ENCODE data around the gene ARHGEF11. TPM values are rescaled to one million over a fixed set of nuclear protein-coding genes. Genes with fewer than 3 reads are reported as not detected.

ARHGEF11 gene
- total and polyA plus RNA-seq, 2 of the 4 experiments (the other 2 are of a cell fraction), result 16.8 to 17.2 TPM

GRCh38 chr1:157032303-157032702, 13.2 kb downstream of the ARHGEF11 start:
- H3K4me1 ChIP-seq (ENCODE audit: control insufficient read depth, insufficient read depth, low read length), result no peaks in the 10 kb centered on the region
- no peak for TF ChIP-seq CEBPB (IDR thresholded peaks at IDR 0.05; ENCODE audit: low read depth, low read length)
- TF ChIP-seq POLR2A (IDR thresholded peaks at IDR 0.05; ENCODE audit: low read depth, low read length), result no peak
- no peak for TF ChIP-seq RFX5 (IDR thresholded peaks at IDR 0.05; ENCODE audit: low read depth, low read length)
- TF ChIP-seq CTCF (conservative IDR thresholded peaks at IDR 0.05; ENCODE audit: low read depth, low read length), result no peak
- no peak for TF ChIP-seq FOS (IDR thresholded peaks at IDR 0.05; ENCODE audit: low read depth, low read length)
- TF ChIP-seq MAFK (IDR thresholded peaks at IDR 0.05; ENCODE audit: low read depth, low read length), result no peak
- TF ChIP-seq SMC3 (IDR thresholded peaks at IDR 0.05; ENCODE audit: low read depth, low read length), result no peak
- no peak for TF ChIP-seq USF2 (IDR thresholded peaks at IDR 0.05; ENCODE audit: low read depth, low read length)
- TF ChIP-seq MAZ (IDR thresholded peaks at IDR 0.05; ENCODE audit: borderline replicate concordance, low read depth, low read length), result no peak
- no peak for TF ChIP-seq BHLHE40 (IDR thresholded peaks at IDR 0.05; ENCODE audit: low read depth, low read length)
- no peak for TF ChIP-seq NFE2L2 (IDR thresholded peaks at IDR 0.05; ENCODE audit: low read depth, low read length)
- no peak for TF ChIP-seq RAD21 (IDR thresholded peaks at IDR 0.05; ENCODE audit: low read length)
- no peak for TF ChIP-seq CHD1 (IDR thresholded peaks at IDR 0.05; ENCODE audit: low read depth, low read length)
- no peak for TF ChIP-seq MXI1 (IDR thresholded peaks at IDR 0.05; ENCODE audit: borderline replicate concordance, low read depth, low read length)
- no peak for TF ChIP-seq ELK1 (IDR thresholded peaks at IDR 0.05; ENCODE audit: borderline replicate concordance, low read depth, low read length)
- no peak for TF ChIP-seq RCOR1 (IDR thresholded peaks at IDR 0.05; ENCODE audit: insufficient replicate concordance, low read length)
- no peak overlapping the region for H2AK9ac ChIP-seq (replicated peaks; ENCODE audit: low read depth, low read length, poor library complexity)
- H2BK20ac ChIP-seq (ENCODE audit: low read depth, low read length), result no peak overlapping the region
- DNase-seq, result no peak
- no peak overlapping the region for H2BK15ac ChIP-seq (ENCODE audit: low read depth, low read length)
- H3K79me1 ChIP-seq (ENCODE audit: low read depth in 1 of 2, low read length in 2 of 2), result peaks cover 16 to 65% of the 10 kb centered on the region in 2 experiments; a peak in 3 of 4 replicates
- no peak overlapping the region for H3K4ac ChIP-seq (ENCODE audit: low read depth, low read length)
- intact Hi-C loops (cut with micrococcal nuclease) (no loop called here), dilution Hi-C loops (cut with HindIII; ENCODE audit: low sequenced_read_pairs, unreplicated experiment) (no loop called here), in situ Hi-C loops (cut with MboI; ENCODE audit: low sequenced_read_pairs) (no loop called here)
- no peaks in the 10 kb centered on the region for H3K27me3 ChIP-seq (ENCODE audit: control insufficient read depth, insufficient read depth, low read length)
- no peak overlapping the region for H3K4me3 ChIP-seq (ENCODE audit: insufficient read depth, low read depth, low read length)
- no peak overlapping the region for H2BK120ac ChIP-seq (ENCODE audit: low read depth, low read length)
- BruUV-seq (replicated peaks), result no TSS peak
- H2AFZ ChIP-seq (replicated peaks; ENCODE audit: low read length, poor library complexity), result no peak overlapping the region
- no peaks in the 10 kb centered on the region for H3K9me3 ChIP-seq (ENCODE audit: control insufficient read depth, insufficient read depth, low read length)
- H4K20me1 ChIP-seq (ENCODE audit: insufficient read depth, low read length), result peaks cover 51% of the 10 kb centered on the region
- no peak overlapping the region for H3K9ac ChIP-seq (ENCODE audit: low read depth, low read length)
- no peaks in the 10 kb centered on the region for H3K36me3 ChIP-seq (ENCODE audit: control insufficient read depth, insufficient read depth, low read length)
- no peak overlapping the region for H4K8ac ChIP-seq (ENCODE audit: low read depth in 2 of 2, low read length in 2 of 2)
- no peak overlapping the region for H3K18ac ChIP-seq (ENCODE audit: low read depth, low read length)
- H4K91ac ChIP-seq (ENCODE audit: insufficient read depth, low read depth, low read length), result no peak overlapping the region
- WGBS, 2 experiments (ENCODE audit: extremely low coverage in 2 of 2, insufficient read length in 1 of 2), result 100% methylated on average over 1 of the region's 3 CpGs; no CpG with 5 or more reads in 1 of the 2 experiments
- peaks cover 12% of the 10 kb centered on the region; the same call in 1 of the 2 replicates for H3K9me1 ChIP-seq (ENCODE audit: insufficient read depth, low read length)
- no peak overlapping the region for H2BK5ac ChIP-seq (ENCODE audit: low read depth, low read length, poor library complexity, severe bottlenecking)
- no peak overlapping the region for H3K23ac ChIP-seq (ENCODE audit: low read depth, low read length)
- ChIA-PET CTCF (no interaction called here), POLR2A (ENCODE audit: unreplicated experiment) (no interaction called here)
- H3K4me2 ChIP-seq (ENCODE audit: low read depth, low read length), result no peak overlapping the region
- H3K14ac ChIP-seq (replicated peaks; ENCODE audit: low read depth, low read length), result no peak overlapping the region
- H3K56ac ChIP-seq (ENCODE audit: extremely low read depth, insufficient read depth, low read length), result no peak overlapping the region
- H4K5ac ChIP-seq (ENCODE audit: low read depth, low read length), result no peak overlapping the region
- no peak for ATAC-seq (ENCODE audit: low read depth)
- H3K27ac ChIP-seq (ENCODE audit: insufficient read depth, low read length), result no peak overlapping the region
- H2AK5ac ChIP-seq (ENCODE audit: low read depth, low read length), result no peak overlapping the region

All from IMR-90 (cell line).